Measurements from ENCODE around the gene MEIS1. TPM values are rescaled to one million over a fixed set of nuclear protein-coding genes. Genes with fewer than 3 reads are reported as not detected.

MEIS1 gene
- total and polyA plus RNA-seq, 2 experiments from 2014 or later, result 19.1 to 44.4 TPM

DNA sequence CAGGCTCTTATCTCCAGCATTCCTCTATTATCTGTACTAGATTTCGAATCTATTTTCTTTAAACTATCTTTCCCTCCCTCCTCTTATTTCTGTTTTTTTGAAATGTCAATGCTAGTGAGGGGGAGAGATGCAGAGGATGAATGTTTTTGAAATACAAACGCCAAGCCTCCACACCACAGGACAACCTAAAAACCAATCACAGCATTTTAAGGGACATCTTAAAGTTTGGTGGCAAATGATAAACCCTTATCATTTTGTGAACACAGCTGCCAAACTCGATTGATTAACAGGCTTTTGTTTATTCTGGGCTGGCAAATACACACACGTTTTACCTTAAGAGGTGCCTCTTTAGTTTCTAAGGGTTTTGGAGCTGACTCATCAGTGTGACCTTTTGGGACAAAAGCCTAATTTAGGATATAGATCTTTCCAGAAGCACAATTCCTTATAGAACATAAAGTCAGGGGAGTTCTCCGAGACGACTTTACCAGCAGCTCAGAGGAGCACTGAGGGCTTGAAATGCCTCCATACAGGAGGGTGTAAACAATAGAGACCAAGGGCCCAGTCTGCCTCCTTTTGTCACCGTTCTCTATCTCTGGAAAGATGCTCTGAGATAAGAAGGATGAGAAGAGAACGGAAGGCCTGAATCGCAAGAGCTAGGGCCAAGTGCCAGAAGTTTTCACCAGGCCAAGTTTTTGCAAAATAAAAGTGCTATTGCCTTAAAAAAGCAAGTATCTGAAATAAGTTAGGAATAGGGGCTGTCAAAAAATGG lies 4.2 kb upstream of the MEIS1 start:
- DNase-seq, result no peak
- Histone ChIP-seq H3K27me3 (replicated peaks; ENCODE audit: insufficient read depth) (peaks cover 16% of the 10 kb centered on the region), H3K4me1 (ENCODE audit: insufficient read depth) (no peaks in the 10 kb centered on the region), H3K9me3 (ENCODE audit: low read depth) (no peaks in the 10 kb centered on the region), H3K4me3 (no peak overlapping the region), H3K79me2 (ENCODE audit: insufficient read depth) (peaks cover 6% of the 10 kb centered on the region), H4K20me1 (ENCODE audit: insufficient read depth) (no peaks in the 10 kb centered on the region), H3K9me2 (ENCODE audit: insufficient read depth) (no peaks in the 10 kb centered on the region), H3K36me3 (ENCODE audit: low read depth) (no peaks in the 10 kb centered on the region), H3K27ac (no peak overlapping the region), H3K4me2 (ENCODE audit: unreplicated experiment) (no peak overlapping the region), H3F3A (ENCODE audit: insufficient read depth) (peaks cover 13% of the 10 kb centered on the region), H2AFZ (no peak overlapping the region), H3K9ac (no peak overlapping the region)
- in situ Hi-C loops (cut with MboI), result loop anchor here (10.0 to 25.0 kb wide), 4 partner anchors 807 to 1594 kb away; no protein-coding TSS in a partner anchor
- TF ChIP-seq EZH2phosphoT487 (IDR thresholded peaks at IDR 0.05; ENCODE audit: insufficient read depth, low read depth) (no peak), EZH2 (IDR thresholded peaks at IDR 0.05; ENCODE audit: insufficient read depth, poor library complexity, severe bottlenecking) (no peak)
- WGBS, 2 experiments (ENCODE audit: low coverage in 1 of 2, low lambda C conversion rate in 2 of 2, missing lambda C conversion rate in 2 of 2), result 81 to 86% methylated on average over 9 of the region's 9 CpGs

- TF ChIP-seq EZH2phosphoT487 (IDR thresholded peaks at IDR 0.05; ENCODE audit: insufficient read depth, low read depth) (no peak), EZH2 (IDR thresholded peaks at IDR 0.05; ENCODE audit: insufficient read depth, poor library complexity, severe bottlenecking) (no peak)
- no peak overlapping the region for H3K4me2 ChIP-seq (ENCODE audit: unreplicated experiment)
- no peaks in the 10 kb centered on the region for H3K36me3 ChIP-seq (ENCODE audit: low read depth)
- peaks cover 12% of the 10 kb centered on the region for H3K79me2 ChIP-seq (ENCODE audit: insufficient read depth)
- no peak for DNase-seq
- no peaks in the 10 kb centered on the region for H3K9me3 ChIP-seq (ENCODE audit: low read depth)
- H2AFZ ChIP-seq, result no peak overlapping the region
- no peaks in the 10 kb centered on the region for H4K20me1 ChIP-seq (ENCODE audit: insufficient read depth)
- H3F3A ChIP-seq (ENCODE audit: insufficient read depth), result peaks cover 19% of the 10 kb centered on the region
- H3K4me3 ChIP-seq, result no peak overlapping the region
- H3K27ac ChIP-seq, result no peak overlapping the region
- no peaks in the 10 kb centered on the region for H3K9me2 ChIP-seq (ENCODE audit: insufficient read depth)
- H3K4me1 ChIP-seq (ENCODE audit: insufficient read depth), result no peaks in the 10 kb centered on the region
- H3K9ac ChIP-seq, result no peak overlapping the region
- in situ Hi-C loops (cut with MboI), result loop anchor here (10.0 to 25.0 kb wide), 4 partner anchors 806 to 1594 kb away; no protein-coding TSS in a partner anchor
- peaks cover 12% of the 10 kb centered on the region for H3K27me3 ChIP-seq (replicated peaks; ENCODE audit: insufficient read depth)
These were observed 3.7 kb upstream of the MEIS1 start for GRCh38 chr2:66431274-66431642.

- in situ Hi-C loops (cut with MboI), result loop anchor here (10.0 to 25.0 kb wide), 4 partner anchors 805 to 1593 kb away; no protein-coding TSS in a partner anchor
- H3K4me2 ChIP-seq (ENCODE audit: unreplicated experiment), result peak overlapping the region; percentile 97
- no peak overlapping the region for H2AFZ ChIP-seq
- no peaks in the 10 kb centered on the region for H3K9me2 ChIP-seq (ENCODE audit: insufficient read depth)
- H3K27ac ChIP-seq, result no peak overlapping the region
- H3K9ac ChIP-seq, result no peak overlapping the region
- H3K79me2 ChIP-seq (ENCODE audit: insufficient read depth), result peaks cover 20% of the 10 kb centered on the region
- H3K9me3 ChIP-seq (ENCODE audit: low read depth), result no peaks in the 10 kb centered on the region
- no peaks in the 10 kb centered on the region for H3K4me1 ChIP-seq (ENCODE audit: insufficient read depth)
- no peak for DNase-seq
- TF ChIP-seq EZH2phosphoT487 (IDR thresholded peaks at IDR 0.05; ENCODE audit: insufficient read depth, low read depth) (no peak), EZH2 (IDR thresholded peaks at IDR 0.05; ENCODE audit: insufficient read depth, poor library complexity, severe bottlenecking) (no peak)
- no peaks in the 10 kb centered on the region for H3K36me3 ChIP-seq (ENCODE audit: low read depth)
- peak overlapping the region; percentile 97 for H3K4me3 ChIP-seq
- peaks cover 5% of the 10 kb centered on the region; the same call in 1 of the 2 replicates for H3K27me3 ChIP-seq (replicated peaks; ENCODE audit: insufficient read depth)
- 62 to 71% methylated on average over 28 to 39 of the region's 39 CpGs for WGBS, 2 experiments (ENCODE audit: low coverage in 1 of 2, low lambda C conversion rate in 2 of 2, missing lambda C conversion rate in 2 of 2)
- H4K20me1 ChIP-seq (ENCODE audit: insufficient read depth), result no peaks in the 10 kb centered on the region
- peaks cover 26% of the 10 kb centered on the region for H3F3A ChIP-seq (ENCODE audit: insufficient read depth)
These were observed 2.9 kb upstream of the MEIS1 start for GRCh38 chr2:66431846-66432587.

DNA sequence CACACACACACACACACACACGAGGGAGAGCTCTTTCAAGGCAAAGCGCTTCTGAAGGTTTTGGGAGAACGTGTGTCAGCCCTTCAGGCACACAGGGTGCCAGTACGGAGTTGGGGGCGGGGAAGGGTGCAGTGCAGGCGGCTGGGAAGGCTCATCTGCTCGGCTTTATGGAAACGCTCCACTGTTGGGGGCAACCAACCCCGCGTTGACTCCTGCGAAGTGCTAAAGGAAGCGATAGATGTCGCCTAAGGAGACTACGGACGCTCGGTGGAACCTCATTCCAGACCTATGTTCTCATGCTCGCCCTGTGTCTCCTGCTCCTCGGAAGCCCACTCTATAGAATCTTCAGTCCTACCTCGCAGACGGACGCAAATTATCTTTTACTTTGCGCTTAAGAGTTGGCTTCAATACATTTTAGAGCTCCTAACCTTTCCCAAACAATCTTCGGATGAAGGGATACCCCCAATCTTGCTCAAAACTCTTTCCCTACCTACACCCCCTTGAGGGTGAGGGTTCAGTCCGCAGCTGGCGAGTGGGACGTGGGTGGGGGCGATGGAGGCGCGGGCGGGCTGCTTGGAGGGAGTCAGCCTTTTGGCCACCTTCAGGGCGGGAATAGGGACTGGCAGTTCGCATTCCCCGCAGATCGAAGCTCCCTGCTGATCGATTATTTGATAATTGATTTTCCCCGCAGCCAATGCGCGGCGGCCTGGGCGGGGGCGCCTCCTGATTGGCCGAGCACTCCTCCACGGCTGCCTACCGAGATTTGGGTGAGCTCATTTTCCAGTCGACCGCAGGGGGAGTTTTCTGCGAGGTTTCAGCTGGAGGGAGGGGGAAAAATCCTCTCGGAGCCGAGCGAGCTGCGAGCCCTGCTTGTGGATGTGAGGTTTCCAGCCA lies 1.9 kb upstream of the MEIS1 start:
- TF ChIP-seq EZH2phosphoT487 (IDR thresholded peaks at IDR 0.05; ENCODE audit: insufficient read depth, low read depth), result no peak
- no peak for TF ChIP-seq EZH2 (IDR thresholded peaks at IDR 0.05; ENCODE audit: insufficient read depth, poor library complexity, severe bottlenecking)
- in situ Hi-C loops (cut with MboI), result loop anchor here (10.0 to 25.0 kb wide), 4 partner anchors 804 to 1592 kb away; no protein-coding TSS in a partner anchor
- H3K9me2 ChIP-seq (ENCODE audit: insufficient read depth), result no peaks in the 10 kb centered on the region

More for the DNA sequence above, 1.9 kb upstream of the MEIS1 start:
- Histone ChIP-seq H2AFZ (peak overlapping the region; percentile 95), H3F3A (ENCODE audit: insufficient read depth) (peaks cover 22% of the 10 kb centered on the region), H3K9ac (peak overlapping the region; percentile 95), H3K4me2 (ENCODE audit: unreplicated experiment) (peak overlapping the region; percentile 97), H3K4me1 (ENCODE audit: insufficient read depth) (no peaks in the 10 kb centered on the region), H3K9me3 (ENCODE audit: low read depth) (no peaks in the 10 kb centered on the region), H3K4me3 (peak overlapping the region; percentile 97), H3K27me3 (replicated peaks; ENCODE audit: insufficient read depth) (no peaks in the 10 kb centered on the region), H3K27ac (peak overlapping the region; percentile 84), H3K36me3 (ENCODE audit: low read depth) (no peaks in the 10 kb centered on the region), H4K20me1 (ENCODE audit: insufficient read depth) (no peaks in the 10 kb centered on the region), H3K79me2 (ENCODE audit: insufficient read depth) (peaks cover 30% of the 10 kb centered on the region)
- WGBS, 2 experiments (ENCODE audit: low coverage in 1 of 2, low lambda C conversion rate in 2 of 2, missing lambda C conversion rate in 2 of 2), result 1% methylated on average over 49 to 51 of the region's 51 CpGs
- peak; percentile 98 for DNase-seq

Measured in GM23248 (cell line).